H1 (cell line): ENCODE measurements around the gene LPAR2. TPM values are rescaled to one million over a fixed set of nuclear protein-coding genes. Genes with fewer than 3 reads are reported as not detected.

Source experiments
- CTCF ChIA-PET: fragments of 300-600 bp; sonication (Branson Sonifier 250); formaldehyde crosslinking; loops from one replicate; lab custom pipeline; 2021; ENCODE audit not compliant: partially characterized antibody; lab: Charles Lee
- POLR2A ChIA-PET: fragments of 300-600 bp; sonication (Branson Sonifier 250); formaldehyde crosslinking; loops from one replicate; lab custom pipeline; 2021; ENCODE audit warnings: inconsistent platforms; ENCODE audit not compliant: partially characterized antibody; lab: Charles Lee
- DNase-seq, 2 experiments: peaks; one replicate each; pipeline versions ENCODE4 v3.0.0 to v3.0.0-alpha.2; 2010 to 2022; ENCODE audit warnings: low spot score in 2 of 2, low read depth in 1 of 2, mixed read lengths in 1 of 2
- FAIRE-seq: peaks from 2 replicates; lab custom pipeline; 2011; peaks lifted over from hg19 to GRCh38; lab: Jason Lieb, UNC
- H2AFZ ChIP-seq: 2 replicates; pipeline ENCODE4 v1.8.1; 2012; ENCODE audit warnings: low read length, inconsistent platforms
- H2AK5ac ChIP-seq: 2 replicates; pipeline ENCODE4 v1.6.1; 2013; ENCODE audit warnings: low read depth, low read length
- H2BK120ac ChIP-seq: replicated peaks from 2 replicates; pipeline ENCODE3; 2013; ENCODE audit warnings: low read depth, low read length, inconsistent platforms
- H2BK12ac ChIP-seq: 2 replicates; pipeline ENCODE4 v1.6.1; 2013; ENCODE audit warnings: low read depth, low read length
- H2BK15ac ChIP-seq: 2 replicates; pipeline ENCODE4 v1.6.1; 2013; ENCODE audit warnings: low read length
- H2BK20ac ChIP-seq: 2 replicates; pipeline ENCODE4 v1.6.1; 2013; ENCODE audit warnings: low read length
- H2BK5ac ChIP-seq: 2 replicates; pipeline ENCODE4 v1.6.1; 2013; ENCODE audit warnings: low read depth, low read length
- H3K14ac ChIP-seq: 2 replicates; pipeline ENCODE4 v1.6.1; 2013; ENCODE audit warnings: inconsistent platforms; ENCODE audit not compliant: insufficient read length
- H3K18ac ChIP-seq: 2 replicates; pipeline ENCODE4 v1.6.1; 2013; ENCODE audit warnings: low read length; ENCODE audit errors: extremely low read depth
- H3K23ac ChIP-seq: 2 replicates; pipeline ENCODE4 v1.6.1; 2013; ENCODE audit warnings: inconsistent platforms; ENCODE audit not compliant: insufficient read length
- H3K23me2 ChIP-seq: 2 replicates; pipeline ENCODE4 v1.6.1; 2013; ENCODE audit warnings: low read depth, low read length
- H3K27ac ChIP-seq: 2 replicates; pipeline ENCODE4 v1.6.1; 2011; ENCODE audit warnings: low read depth, low read length, inconsistent platforms
- H3K27me3 ChIP-seq, 4 experiments: replicated peaks in 1 of 4; 1 replicate in 1 of 4; 2 replicates in 3 of 4; pipeline versions ENCODE4 v1.6.1 to v1.8.1; 2011 to 2013; ENCODE audit warnings: low read length in 3 of 4, mild to moderate bottlenecking in 3 of 4, inconsistent platforms in 2 of 4, mixed read lengths in 2 of 4, moderate library complexity in 1 of 4; ENCODE audit not compliant: control insufficient read depth in 3 of 4, insufficient read depth in 3 of 4; ENCODE audit errors: extremely low read depth in 1 of 4
- H3K36me3 ChIP-seq, 4 experiments: 2 replicates each; pipeline versions ENCODE4 v1.6.1 to v1.8.1; 2011 to 2013; ENCODE audit warnings: mild to moderate bottlenecking in 4 of 4, low read length in 3 of 4, moderate library complexity in 2 of 4, control low read depth in 1 of 4, inconsistent platforms in 1 of 4; ENCODE audit not compliant: insufficient read depth in 4 of 4, control insufficient read depth in 2 of 4
- H3K4ac ChIP-seq: replicated peaks from 2 replicates; pipeline ENCODE3; 2013; ENCODE audit warnings: low read length, low read depth, mixed read lengths, inconsistent platforms; ENCODE audit not compliant: insufficient read length
- H3K4me1 ChIP-seq, 4 experiments: replicated peaks in 1 of 4; 1 replicate in 1 of 4; 2 replicates in 3 of 4; pipeline versions ENCODE4 v1.6.1 to v1.8.1; 2011 to 2013; ENCODE audit warnings: low read length in 3 of 4, inconsistent platforms in 2 of 4, mixed read lengths in 1 of 4; ENCODE audit not compliant: insufficient read depth in 4 of 4, control insufficient read depth in 3 of 4
- H3K4me2 ChIP-seq, 2 experiments: 2 replicates each; pipeline versions ENCODE4 v1.6.1 to v1.8.1; 2011 to 2013; ENCODE audit warnings: low read depth in 2 of 2, low read length in 2 of 2, control low read depth in 1 of 2, inconsistent platforms in 1 of 2, mild to moderate bottlenecking in 1 of 2; ENCODE audit not compliant: insufficient read depth in 1 of 2
- H3K4me3 ChIP-seq, 4 experiments: fragments of 200-600, 300-600 bp in 1 of 4; sonication (generic), shearing (Covaris generic), sonication (Bioruptor Twin) in 1 of 4; 2 replicates each; pipeline versions ENCODE4 v1.5.1 to v1.8.1; 2011 to 2016; ENCODE audit warnings: low read length in 4 of 4, low read depth in 3 of 4, control low read depth in 2 of 4, inconsistent platforms in 2 of 4, mild to moderate bottlenecking in 2 of 4, mixed read lengths in 1 of 4, moderate library complexity in 1 of 4; ENCODE audit not compliant: insufficient read depth in 2 of 4; ENCODE audit errors: extremely low read depth in 1 of 4
- H3K56ac ChIP-seq: replicated peaks from 2 replicates; pipeline ENCODE3; 2013; ENCODE audit warnings: low read depth, mild to moderate bottlenecking, mixed read lengths, low read length, inconsistent platforms; ENCODE audit not compliant: insufficient read length
- H3K79me1 ChIP-seq: 2 replicates; pipeline ENCODE4 v1.6.1; 2013; ENCODE audit warnings: low read depth, low read length, control low read depth
- H3K79me2 ChIP-seq, 2 experiments: 2 replicates each; pipeline versions ENCODE4 v1.6.1 to v1.8.1; 2012 to 2013; ENCODE audit warnings: low read length in 2 of 2, mild to moderate bottlenecking in 2 of 2, inconsistent platforms in 1 of 2; ENCODE audit not compliant: insufficient read depth in 2 of 2, control insufficient read depth in 1 of 2
- H3K9ac ChIP-seq, 4 experiments: replicated peaks in 1 of 4; 1 replicate in 1 of 4; 2 replicates in 3 of 4; pipeline versions ENCODE4 v1.6.1 to v1.8.1; 2011 to 2013; ENCODE audit warnings: low read depth in 3 of 4, low read length in 3 of 4, control low read depth in 2 of 4, mild to moderate bottlenecking in 2 of 4, moderate library complexity in 2 of 4, inconsistent platforms in 1 of 4; ENCODE audit errors: extremely low read depth in 1 of 4
- H3K9me3 ChIP-seq, 2 experiments: 2 replicates each; pipeline versions ENCODE4 v1.6.1 to v1.8.1; 2012 to 2013; ENCODE audit warnings: mild to moderate bottlenecking in 2 of 2, moderate library complexity in 2 of 2, control low read depth in 1 of 2, inconsistent platforms in 1 of 2, low read depth in 1 of 2, low read length in 1 of 2, mixed read lengths in 1 of 2; ENCODE audit not compliant: insufficient read depth in 2 of 2
- H4K20me1 ChIP-seq, 2 experiments: replicated peaks in 1 of 2; 2 replicates each; pipeline versions ENCODE3 to v1.8.1; 2011 to 2013; ENCODE audit warnings: inconsistent platforms in 2 of 2, low read length in 2 of 2, mild to moderate bottlenecking in 1 of 2; ENCODE audit not compliant: insufficient read depth in 2 of 2, control insufficient read depth in 1 of 2
- H4K5ac ChIP-seq: 2 replicates; pipeline ENCODE4 v1.6.1; 2013; ENCODE audit warnings: low read length, low read depth, mixed read lengths, inconsistent platforms; ENCODE audit not compliant: insufficient read length
- H4K8ac ChIP-seq: 2 replicates; pipeline ENCODE4 v1.8.0; 2013; ENCODE audit warnings: mild to moderate bottlenecking, moderate library complexity, low read length, inconsistent platforms; ENCODE audit not compliant: insufficient read depth; ENCODE audit errors: extremely low read depth
- H4K91ac ChIP-seq: replicated peaks from 2 replicates; pipeline ENCODE3; 2013; ENCODE audit warnings: low read length, mixed read lengths, inconsistent platforms; ENCODE audit not compliant: insufficient read length
- ASH2L ChIP-seq: fragments of 200-600, 300-600 bp; sonication (generic); IDR thresholded peaks from one replicate; pipeline ENCODE4 v1.7.1; 2017; ENCODE audit warnings: low read length
- EGR1 ChIP-seq: IDR thresholded peaks from 2 replicates; pipeline ENCODE4 v1.6.1; 2011; ENCODE audit warnings: low read depth, low read length, borderline replicate concordance
- GTF2F1 ChIP-seq: IDR thresholded peaks from 2 replicates; pipeline ENCODE4 v1.6.1; 2012; ENCODE audit warnings: low read depth, low read length, improper control_type of control experiment, borderline replicate concordance
- NRF1 ChIP-seq: IDR thresholded peaks from 2 replicates; pipeline ENCODE4 v1.6.1; 2011; ENCODE audit warnings: mild to moderate bottlenecking, low read depth, low read length, improper control_type of control experiment
- WGBS, 2 experiments: shearing (Covaris generic) in 1 of 2; methylation state at CpG; one replicate each; pipeline versions ENCODE4 v1.1.6 to v1.1.7; 2013 to 2015; ENCODE audit warnings: low lambda C conversion rate in 2 of 2, mixed read lengths in 2 of 2, inconsistent platforms in 1 of 2, low coverage in 1 of 2, missing lambda C conversion rate in 1 of 2; ENCODE audit not compliant: insufficient replicate concordance in 2 of 2, insufficient coverage in 1 of 2, insufficient read length in 1 of 2; ENCODE audit errors: extremely low coverage in 1 of 2, missing lambda C conversion rate in 1 of 2; 5-methylcytosine and 5-hydroxymethylcytosine counted together
- polyA plus RNA-seq, 7 experiments: library from polyadenylated mRNA; depleted of rRNA in 3 of 7; stranded (reverse) in 5 of 7; unstranded in 2 of 7; fragments of >200 nt in 5 of 7; fragments of 200-250 nt in 2 of 7; gene quantifications; 1 replicate in 5 of 7; 2 replicates in 1 of 7; 4 replicates in 1 of 7; pipeline versions ENCODE4 v1.2.1 to v1.2.3, GENCODE V29; 2011 to 2013; ENCODE audit warnings: missing spikeins in 2 of 7, mixed read lengths in 2 of 7
- total RNA-seq: library from RNA; stranded (reverse); fragmentation: NEBNext Ultra II Directional; extraction: Animal tissue kit (Norgen Biotek cat#: 25700); gene quantifications from 2 replicates; pipeline ENCODE4 v1.2.1, GENCODE V29; 2021

Gene LPAR2
- total and polyA plus RNA-seq, 2 of the 8 experiments (the other 6 are each of a cell fraction or from before 2014, with no cell fraction given) = 47.6 to 70.2 TPM

DNA sequence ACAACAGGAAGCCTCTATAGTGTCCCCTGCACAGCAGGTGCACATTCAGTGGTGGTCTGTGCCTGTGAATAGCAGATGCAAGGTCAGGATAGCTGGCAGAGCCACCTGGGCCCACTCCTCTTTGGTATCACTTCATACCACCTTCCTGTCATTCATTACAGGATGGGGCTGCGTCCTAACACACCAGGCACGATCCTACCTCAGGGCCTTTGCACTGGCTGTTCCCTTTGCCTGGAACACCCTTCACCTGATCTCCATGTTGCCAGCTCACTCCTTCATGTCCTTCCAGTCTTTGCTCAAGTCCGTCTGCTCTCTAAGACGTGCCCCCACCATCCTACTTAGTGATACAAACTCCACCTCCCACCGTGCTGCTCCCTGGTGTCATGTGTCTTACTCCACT is 4.6 kb upstream of the LPAR2 start:
- Histone ChIP-seq H3K18ac (no peak overlapping the region), H3K9ac (no peak overlapping the region), H4K8ac (no peak overlapping the region), H3K23ac (no peak overlapping the region), H2BK15ac (no peak overlapping the region), H3K27me3 (no peaks in the 10 kb centered on the region), H2BK120ac (no peak overlapping the region), H2AK5ac (no peak overlapping the region), H3K56ac (no peak overlapping the region), H3K14ac (no peak overlapping the region), H3K27ac (no peak overlapping the region), H3K79me1 (peaks cover 2% of the 10 kb centered on the region; the same call in 1 of the 2 replicates), H3K36me3 (peaks cover 4 to 12% (median 11%) of the 10 kb centered on the region in 4 experiments; a peak in 7 of 8 replicates), H2AFZ (no peak overlapping the region), H3K4me2 (no peak overlapping the region), H4K5ac (no peak overlapping the region), H4K20me1 (peaks cover 0 to 9% of the 10 kb centered on the region in 2 experiments), H3K4me1 (peaks cover 0 to 4% (median 3%) of the 10 kb centered on the region in 4 experiments; a peak in 5 of 7 replicates), H2BK12ac (no peak overlapping the region), H2BK20ac (no peak overlapping the region), H4K91ac (no peak overlapping the region), H2BK5ac (no peak overlapping the region), H3K23me2 (peaks cover 4% of the 10 kb centered on the region; the same call in 1 of the 2 replicates), H3K4ac (no peak overlapping the region), H3K4me3 (no peak overlapping the region), H3K79me2 (no peaks in the 10 kb centered on the region), H3K9me3 (no peaks in the 10 kb centered on the region)
- CTCF ChIA-PET = interaction anchor here (2.5 kb wide), 1 partner anchor 11 kb away, joined by 9 read pairs; the partner anchor contains the start of gene GMIP
- TF ChIP-seq NRF1 (no peak), GTF2F1 (no peak), ASH2L (no peak), EGR1 (no peak)
- POLR2A ChIA-PET = interaction anchor here (0.6 to 2.6 kb wide), 6 partner anchors 11 to 100 kb away, joined by 3 to 7 read pairs (median 4); partner anchors contain the start of gene ATP13A1
- FAIRE-seq = no peak
- DNase-seq = no peak
- 79% methylated on average over 5 of the region's 5 CpGs; no CpG with 5 or more reads in 1 of the 2 experiments for WGBS, 2 experiments
